SIG-M5 treated with dmso at 0.1 percent for 504 hours (cell line): Measurements from ENCODE around the gene ANXA10.

Experiments used
- DNase-seq: peaks from one replicate; lab custom pipeline; 2025; ENCODE audit not compliant: unreplicated experiment; lab: John Stamatoyannopoulos, UW

The ANXA10 gene

DNA sequence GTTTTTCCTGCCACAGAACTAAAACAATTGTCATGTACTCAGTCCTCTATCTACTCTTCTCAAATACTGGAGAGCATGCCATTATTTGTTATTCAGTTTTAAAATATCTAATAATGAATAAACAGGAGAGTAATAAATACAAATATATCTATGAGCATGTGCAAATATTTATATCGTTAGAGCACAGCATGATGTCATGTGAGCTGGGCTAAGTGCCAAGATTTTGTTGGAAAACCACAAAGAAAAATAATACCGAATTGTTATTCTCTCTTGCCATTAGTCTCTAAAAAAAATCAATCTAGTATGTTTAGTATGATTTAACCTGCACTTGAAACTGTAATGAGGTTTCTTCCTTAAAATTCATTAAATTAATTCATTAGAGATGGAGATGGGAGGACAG lies 129.0 kb downstream of the ANXA10 start:
- DNase-seq = no peak
